OCI-LY3 (cell line): ENCODE data around the gene OSTF1.

ENCODE experiments used
- H2AFZ ChIP-seq: fragments of 200-600, 300-600 bp; shearing (Covaris generic); 2 replicates; pipeline ENCODE4 v1.6.0; 2014; ENCODE audit warnings: antibody characterized with exemption, low read depth, low read length
- H3K27ac ChIP-seq: fragments of 200-600, 300-600 bp; sonication (generic); 2 replicates; pipeline ENCODE4 v1.5.1; 2014; ENCODE audit warnings: mild to moderate bottlenecking, low read length, moderate library complexity, mixed read lengths
- H3K27me3 ChIP-seq: fragments of 200-600, 300-600 bp; sonication (generic); 2 replicates; pipeline ENCODE4 v1.6.1; 2014; ENCODE audit warnings: low read depth, low read length, mixed read lengths
- H3K36me3 ChIP-seq: fragments of 200-600, 300-600 bp; sonication (generic); replicated peaks from 2 replicates; pipeline ENCODE3; 2014; ENCODE audit warnings: low read depth, low read length, mixed read lengths
- H3K4me1 ChIP-seq: fragments of 300-600, 200-600 bp; sonication (generic); 2 replicates; pipeline ENCODE4 v1.6.1; 2014; ENCODE audit warnings: low read length, mixed read lengths
- H3K4me2 ChIP-seq: fragments of 200-600, 300-600 bp; sonication (generic); 2 replicates; pipeline ENCODE4 v1.6.1; 2014; ENCODE audit warnings: low read length, mixed read lengths
- H3K4me3 ChIP-seq: fragments of 300-600, 200-600 bp; sonication (generic); 2 replicates; pipeline ENCODE4 v1.5.1; 2014; ENCODE audit warnings: antibody characterized with exemption, mild to moderate bottlenecking, low read length, moderate library complexity
- H3K79me2 ChIP-seq: fragments of 300-600, 200-600 bp; shearing (Covaris generic); 2 replicates; pipeline ENCODE4 v1.6.1; 2014; ENCODE audit warnings: mild to moderate bottlenecking, low read length, mixed read lengths
- H3K9ac ChIP-seq: fragments of 300-600, 200-600 bp; shearing (Covaris generic); 2 replicates; pipeline ENCODE4 v1.6.0; 2014; ENCODE audit warnings: mild to moderate bottlenecking, low read length, moderate library complexity
- H3K9me3 ChIP-seq: fragments of 200-600, 300-600 bp; shearing (Covaris generic); 2 replicates; pipeline ENCODE4 v1.6.1; 2014; ENCODE audit warnings: low read length, mixed read lengths; ENCODE audit not compliant: insufficient read depth
- H4K20me1 ChIP-seq: fragments of 200-600, 300-600 bp; sonication (generic); 2 replicates; pipeline ENCODE4 v1.6.1; 2016; ENCODE audit warnings: low read length, mixed read lengths; ENCODE audit not compliant: insufficient read depth
- EZH2phosphoT487 ChIP-seq: fragments of 200-600 bp; shearing (Covaris generic); IDR thresholded peaks from 2 replicates; pipeline ENCODE4 v1.6.1; 2018; ENCODE audit warnings: antibody characterized with exemption, mixed run types, low read depth
- TF ChIP-seq, protein P1 (sequence below): fragments of 200-600, 300-600 bp; sonication (generic); IDR thresholded peaks from 2 replicates; pipeline ENCODE4 v1.5.1; 2014; ENCODE audit warnings: antibody characterized with exemption, low read length, low read depth

The OSTF1 gene

DNA sequence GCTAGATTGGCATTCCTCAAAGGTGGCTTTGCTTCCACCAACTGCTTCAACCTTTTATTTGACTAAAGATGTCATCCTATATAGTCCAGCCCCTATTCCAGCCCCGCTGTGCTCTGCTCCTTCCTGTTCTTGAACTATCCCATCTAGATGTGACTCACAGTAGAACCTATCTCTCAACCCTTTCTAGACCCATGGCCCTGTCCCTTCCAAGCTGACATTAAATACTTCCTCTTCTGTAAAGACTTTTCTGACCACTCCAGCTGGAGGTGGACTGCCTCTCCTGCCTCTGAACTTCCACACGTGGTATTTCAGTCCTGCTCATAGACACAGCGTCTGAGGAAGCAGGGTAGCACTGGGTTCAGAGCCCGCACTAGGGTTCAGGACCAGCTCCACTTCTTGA lies 32.4 kb downstream of the OSTF1 start:
- no peaks in the 10 kb centered on the region for H3K79me2 ChIP-seq
- no peak overlapping the region for H3K27ac ChIP-seq
- no peak overlapping the region for H3K4me3 ChIP-seq
- no peak for TF ChIP-seq EZH2phosphoT487
- TF ChIP-seq, protein P1, sequence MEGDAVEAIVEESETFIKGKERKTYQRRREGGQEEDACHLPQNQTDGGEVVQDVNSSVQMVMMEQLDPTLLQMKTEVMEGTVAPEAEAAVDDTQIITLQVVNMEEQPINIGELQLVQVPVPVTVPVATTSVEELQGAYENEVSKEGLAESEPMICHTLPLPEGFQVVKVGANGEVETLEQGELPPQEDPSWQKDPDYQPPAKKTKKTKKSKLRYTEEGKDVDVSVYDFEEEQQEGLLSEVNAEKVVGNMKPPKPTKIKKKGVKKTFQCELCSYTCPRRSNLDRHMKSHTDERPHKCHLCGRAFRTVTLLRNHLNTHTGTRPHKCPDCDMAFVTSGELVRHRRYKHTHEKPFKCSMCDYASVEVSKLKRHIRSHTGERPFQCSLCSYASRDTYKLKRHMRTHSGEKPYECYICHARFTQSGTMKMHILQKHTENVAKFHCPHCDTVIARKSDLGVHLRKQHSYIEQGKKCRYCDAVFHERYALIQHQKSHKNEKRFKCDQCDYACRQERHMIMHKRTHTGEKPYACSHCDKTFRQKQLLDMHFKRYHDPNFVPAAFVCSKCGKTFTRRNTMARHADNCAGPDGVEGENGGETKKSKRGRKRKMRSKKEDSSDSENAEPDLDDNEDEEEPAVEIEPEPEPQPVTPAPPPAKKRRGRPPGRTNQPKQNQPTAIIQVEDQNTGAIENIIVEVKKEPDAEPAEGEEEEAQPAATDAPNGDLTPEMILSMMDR: no peak
- no peak overlapping the region for H3K9ac ChIP-seq
- no peak overlapping the region for H3K4me2 ChIP-seq
- H3K9me3 ChIP-seq: no peaks in the 10 kb centered on the region
- no peaks in the 10 kb centered on the region for H3K4me1 ChIP-seq
- H3K36me3 ChIP-seq: no peaks in the 10 kb centered on the region
- H3K27me3 ChIP-seq: no peaks in the 10 kb centered on the region
- no peak overlapping the region for H2AFZ ChIP-seq
- H4K20me1 ChIP-seq: no peaks in the 10 kb centered on the region

DNA sequence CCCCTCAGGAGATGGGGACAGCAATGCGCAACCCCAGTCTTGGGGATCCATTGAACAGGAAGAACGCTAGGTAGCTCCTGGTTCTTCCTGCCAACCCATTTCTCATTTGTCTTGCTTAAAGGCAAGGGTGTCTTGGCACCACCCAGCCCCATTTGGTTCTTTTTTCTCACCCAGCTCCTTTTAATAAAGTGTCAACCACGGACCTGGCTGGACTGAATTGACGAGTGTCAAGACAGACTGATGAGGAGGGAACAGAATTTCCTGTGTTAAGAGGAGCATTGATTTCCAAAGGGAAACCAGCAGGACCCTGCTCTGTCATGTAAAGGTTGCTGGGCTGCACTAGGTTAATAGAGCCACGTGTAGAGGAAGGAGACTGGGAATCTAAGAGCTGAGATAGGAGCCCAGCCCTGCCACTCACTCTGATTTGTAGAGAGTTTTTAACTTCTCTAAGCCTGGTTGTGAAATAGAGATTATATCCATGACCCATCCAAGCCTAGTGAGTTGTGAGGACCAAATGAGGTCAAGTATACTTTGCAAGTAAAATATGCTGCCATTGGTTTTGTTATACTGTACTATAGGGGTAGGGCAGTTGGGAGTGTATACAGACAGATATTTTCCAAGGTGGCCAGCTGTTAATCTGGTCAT lies 33.7 kb downstream of the OSTF1 start:
- Histone ChIP-seq H2AFZ (no peak overlapping the region), H3K79me2 (no peaks in the 10 kb centered on the region), H3K9ac (no peak overlapping the region), H3K36me3 (no peaks in the 10 kb centered on the region), H3K27me3 (no peaks in the 10 kb centered on the region), H3K4me3 (no peak overlapping the region), H3K9me3 (no peaks in the 10 kb centered on the region), H3K27ac (no peak overlapping the region), H3K4me2 (no peak overlapping the region), H4K20me1 (no peaks in the 10 kb centered on the region), H3K4me1 (no peaks in the 10 kb centered on the region)
- TF ChIP-seq EZH2phosphoT487: no peak
- TF ChIP-seq, protein P1: no peak

DNA sequence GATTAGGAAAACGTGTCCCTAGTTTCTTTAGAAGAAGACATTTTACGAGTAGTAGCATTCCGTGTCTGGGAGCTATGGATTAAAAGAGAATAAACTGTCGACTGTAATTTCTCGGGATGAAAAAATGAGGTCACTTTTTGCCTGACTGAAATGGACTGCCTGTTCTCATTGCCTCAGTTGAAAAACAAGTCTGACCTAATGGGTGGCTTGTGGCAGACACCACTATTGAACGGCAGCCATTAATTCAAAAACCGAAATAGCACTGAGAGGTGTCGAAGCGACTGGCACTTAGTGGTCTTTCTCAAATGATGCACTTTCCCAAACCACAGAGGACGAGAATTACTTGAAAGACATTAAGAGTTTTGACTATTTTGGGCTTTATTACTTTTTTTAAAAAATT lies 35.4 kb downstream of the OSTF1 start:
- no peak overlapping the region for H3K4me3 ChIP-seq
- no peaks in the 10 kb centered on the region for H3K27me3 ChIP-seq
- no peak overlapping the region for H3K27ac ChIP-seq
- H2AFZ ChIP-seq: no peak overlapping the region
- H3K4me1 ChIP-seq: no peaks in the 10 kb centered on the region
- H3K4me2 ChIP-seq: no peak overlapping the region
- H3K36me3 ChIP-seq: no peaks in the 10 kb centered on the region
- H3K9ac ChIP-seq: no peak overlapping the region
- no peaks in the 10 kb centered on the region for H4K20me1 ChIP-seq
- no peaks in the 10 kb centered on the region for H3K9me3 ChIP-seq
- TF ChIP-seq, protein P1: no peak
- no peak for TF ChIP-seq EZH2phosphoT487
- H3K79me2 ChIP-seq: no peaks in the 10 kb centered on the region

DNA sequence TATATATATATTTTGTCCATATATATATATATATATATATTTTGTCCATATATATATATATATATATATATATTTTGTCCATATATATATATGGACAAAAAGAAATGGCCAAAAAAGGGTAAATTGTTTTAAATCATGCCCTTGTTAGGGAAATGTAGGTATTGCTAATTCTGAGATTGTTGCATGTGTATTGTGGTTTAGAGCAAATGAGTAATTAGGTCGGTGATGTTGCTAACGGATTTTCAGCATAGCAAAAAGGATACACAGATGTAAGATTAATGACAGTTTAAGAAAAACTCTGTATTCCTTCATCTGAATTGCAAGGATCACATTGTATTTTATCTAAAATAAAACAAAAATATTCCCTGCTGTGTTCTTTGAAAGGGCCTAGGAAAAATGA lies 40.2 kb downstream of the OSTF1 start:
- no peaks in the 10 kb centered on the region for H3K36me3 ChIP-seq
- H4K20me1 ChIP-seq: no peaks in the 10 kb centered on the region
- H3K79me2 ChIP-seq: no peaks in the 10 kb centered on the region
- no peak overlapping the region for H3K4me3 ChIP-seq
- no peak overlapping the region for H3K27ac ChIP-seq
- no peaks in the 10 kb centered on the region for H3K4me1 ChIP-seq
- H3K9me3 ChIP-seq: no peaks in the 10 kb centered on the region
- TF ChIP-seq EZH2phosphoT487: no peak
- TF ChIP-seq, protein P1: no peak
- no peak overlapping the region for H2AFZ ChIP-seq
- no peak overlapping the region for H3K4me2 ChIP-seq
- no peak overlapping the region for H3K9ac ChIP-seq
- H3K27me3 ChIP-seq: no peaks in the 10 kb centered on the region
